HepG2 (cell line): ENCODE data around the gene RAD18. TPM values are rescaled to one million over a fixed set of nuclear protein-coding genes. Genes with fewer than 3 reads are reported as not detected.

Source experiments
- ATAC-seq: fragments of 200-7000 bp; cut with Tn5 transposase; 3 replicates; pipeline ENCODE4 v1.9.1; 2020; ENCODE audit warnings: mild to moderate bottlenecking, moderate library complexity
- BruUV-seq: library from RNA; stranded (reverse); fragments of 400-500 nt; replicated peaks from 2 replicates; lab custom pipeline; 2021; lab: Mats Ljungman, UMichigan
- CTCF ChIA-PET: fragments of 300-600 bp; formaldehyde crosslinking; extraction: SDS; loops from one replicate; lab custom pipeline; 2021; ENCODE audit warnings: low total read pairs, inconsistent platforms, low intra/inter-chr PET ratio; lab: Yijun Ruan, JAX
- POLR2A ChIA-PET: fragments of 350-600 bp; sonication (Branson Sonifier 250); formaldehyde crosslinking; loops from one replicate; lab custom pipeline; 2020; ENCODE audit warnings: antibody characterized with exemption, inconsistent platforms; lab: Yijun Ruan, JAX
- DNase-seq: peaks from one replicate; pipeline ENCODE4 v3.0.0-alpha.2; 2015; ENCODE audit warnings: low spot score
- FAIRE-seq: peaks from 3 replicates; lab custom pipeline; 2011; peaks lifted over from hg19 to GRCh38; lab: Jason Lieb, UNC
- H2AFZ ChIP-seq: one replicate; pipeline ENCODE4 v1.6.1; 2011; ENCODE audit warnings: low read length, inconsistent platforms
- H3K27ac ChIP-seq: fragments of 300-600 bp; 3 replicates; pipeline ENCODE4 v1.8.0; 2011; ENCODE audit warnings: mixed run types, mild to moderate bottlenecking, mixed read lengths, low read length, inconsistent platforms; ENCODE audit not compliant: insufficient read depth; ENCODE audit errors: extremely low read length
- H3K27me3 ChIP-seq, 2 experiments: fragments of 200-600 bp in 1 of 2; 2 replicates in 1 of 2; 3 replicates in 1 of 2; pipeline versions ENCODE4 v1.6.0 to v1.8.0; 2011; ENCODE audit warnings: low read length in 2 of 2, mild to moderate bottlenecking in 2 of 2, moderate library complexity in 2 of 2, inconsistent platforms in 1 of 2; ENCODE audit not compliant: insufficient read depth in 2 of 2, control insufficient read depth in 1 of 2
- H3K36me3 ChIP-seq, 2 experiments: fragments of 200-600 bp in 1 of 2; replicated peaks in 1 of 2; 2 replicates in 1 of 2; 3 replicates in 1 of 2; pipeline versions ENCODE4 v1.5.1 to v1.8.0; 2011; ENCODE audit warnings: low read length in 2 of 2, inconsistent platforms in 1 of 2; ENCODE audit not compliant: insufficient read depth in 2 of 2, control insufficient read depth in 1 of 2
- H3K4me1 ChIP-seq: 2 replicates; pipeline ENCODE4 v1.5.1; 2012; ENCODE audit warnings: low read length, inconsistent platforms; ENCODE audit not compliant: insufficient read depth
- H3K4me2 ChIP-seq: 2 replicates; pipeline ENCODE4 v1.6.0; 2011; ENCODE audit warnings: low read depth, low read length, inconsistent platforms
- H3K4me3 ChIP-seq, 3 experiments: fragments of 200-600 bp in 1 of 3; sonication (generic), shearing (Covaris generic) in 1 of 3; replicated peaks in 1 of 3; 2 replicates each; pipeline ENCODE4 v1.5.1; 2011 to 2016; ENCODE audit warnings: low read length in 3 of 3, inconsistent platforms in 2 of 3, low read depth in 2 of 3, mild to moderate bottlenecking in 2 of 3, control low read depth in 1 of 3, mixed read lengths in 1 of 3; ENCODE audit not compliant: insufficient read depth in 1 of 3
- H3K79me2 ChIP-seq: one replicate; pipeline ENCODE4 v1.6.1; 2011; ENCODE audit warnings: low read length, inconsistent platforms; ENCODE audit not compliant: insufficient read depth
- H3K9ac ChIP-seq: 2 replicates; pipeline ENCODE4 v1.6.0; 2011; ENCODE audit warnings: mild to moderate bottlenecking, low read depth, low read length, inconsistent platforms; ENCODE audit not compliant: insufficient read depth
- H3K9me3 ChIP-seq: 2 replicates; pipeline ENCODE4 v1.5.1; 2012; ENCODE audit warnings: mild to moderate bottlenecking, low read length
- H4K20me1 ChIP-seq: 2 replicates; pipeline ENCODE4 v1.6.0; 2011; ENCODE audit warnings: inconsistent platforms, mild to moderate bottlenecking, low read length, moderate library complexity; ENCODE audit not compliant: insufficient read depth
- HOXA9 ChIP-seq: sonication (generic); formaldehyde crosslinking; IDR thresholded peaks from 2 replicates; pipeline ENCODE4 v1.8.1; 2022; ENCODE audit warnings: missing genetic modification reagents, mild to moderate bottlenecking, moderate library complexity, borderline replicate concordance
- KDM2A ChIP-seq: sonication (generic); formaldehyde crosslinking; IDR thresholded peaks from 2 replicates; pipeline ENCODE4 v1.4.0; 2020; ENCODE audit warnings: low read depth, missing genetic modification reagents, borderline replicate concordance
- NBN ChIP-seq: fragments of 450-650 bp; conservative IDR thresholded peaks from 2 replicates; pipeline ENCODE4 v1.6.1; 2017
- NR3C1 ChIP-seq: sonication (generic); formaldehyde crosslinking; IDR thresholded peaks from 2 replicates; pipeline ENCODE4 v1.4.0; 2020; ENCODE audit warnings: missing genetic modification reagents
- POLR2AphosphoS2 ChIP-seq: IDR thresholded peaks from 2 replicates; pipeline ENCODE4 v1.6.1; 2011; ENCODE audit warnings: low read depth, low read length, improper control_type of control experiment
- ZBTB37 ChIP-seq: sonication (generic); formaldehyde crosslinking; IDR thresholded peaks from 2 replicates; pipeline ENCODE4 v1.4.0; 2020; ENCODE audit warnings: mild to moderate bottlenecking, missing genetic modification reagents
- ZNF432 ChIP-seq: sonication (generic); formaldehyde crosslinking; IDR thresholded peaks from 2 replicates; pipeline ENCODE4 v1.5.0; 2020; ENCODE audit warnings: missing genetic modification reagents, mild to moderate bottlenecking, borderline replicate concordance
- WGBS: methylation state at CpG from one replicate; pipeline ENCODE4 v1.1.6; 2017; ENCODE audit warnings: low lambda C conversion rate; 5-methylcytosine and 5-hydroxymethylcytosine counted together
- in situ Hi-C: cut with HindIII; loops from 2 replicates; pipeline ENCODE4 v1.10.0; 2017; ENCODE audit warnings: low pct_unique_long_range_greater_than_20kb; ENCODE audit not compliant: extremely low pct_ligation_motif_present
- intact Hi-C: fragments of 100-400 bp; cut with micrococcal nuclease; formaldehyde crosslinking; loops from one replicate; pipeline ENCODE4 v1.10.0; 2022; ENCODE audit not compliant: unreplicated experiment
- polyA plus RNA-seq, 8 experiments: library from polyadenylated mRNA; depleted of rRNA in 3 of 8; stranded (reverse) in 7 of 8; unstranded in 1 of 8; fragments of >200 nt; fragmentation: Illumina TruSeq in 4 of 8; extraction: Trizol in 4 of 8; gene quantifications; 2 replicates each; pipeline versions ENCODE4 v1.2.1 to v1.2.3, GENCODE V29; 2011 to 2016; ENCODE audit warnings: low read depth in 4 of 8, missing spikeins in 1 of 8, mixed read lengths in 1 of 8; ENCODE audit not compliant: insufficient read depth in 1 of 8
- total RNA-seq, 5 experiments: library from RNA; depleted of rRNA; stranded (reverse); fragments of >200 nt; fragmentation: Illumina TruSeq; extraction: Trizol; gene quantifications; 2 replicates each; pipeline ENCODE4 v1.2.3, GENCODE V29; 2016; ENCODE audit warnings: low read depth in 1 of 5

Gene RAD18
- total and polyA plus RNA-seq, 2 of the 13 experiments (the other 11 are each of a cell fraction or from before 2014, with no cell fraction given): 5.9 to 20.7 TPM

- Histone ChIP-seq H3K27me3 (peaks cover 0 to 11% of the 10 kb centered on the region in 2 experiments; a peak in 3 of 5 replicates), H4K20me1 (no peaks in the 10 kb centered on the region), H3K9me3 (no peaks in the 10 kb centered on the region), H3K27ac (no peak overlapping the region), H2AFZ (no peak overlapping the region), H3K4me2 (no peak overlapping the region), H3K79me2 (no peaks in the 10 kb centered on the region), H3K4me1 (peaks cover 8% of the 10 kb centered on the region; the same call in 1 of the 2 replicates), H3K4me3 (no peak overlapping the region), H3K36me3 (no peaks in the 10 kb centered on the region), H3K9ac (no peak overlapping the region)
- DNase-seq (no peak), FAIRE-seq (no peak)
- ChIA-PET CTCF (no interaction called here), POLR2A (no interaction called here)
- BruUV-seq: no TSS peak
- 59% methylated on average over 4 of the region's 4 CpGs for WGBS
- intact Hi-C loops: no loop called here
- TF ChIP-seq POLR2AphosphoS2 (no peak), NBN (no peak), KDM2A (CRISPR knock-in tag) (no peak), ZNF432 (CRISPR knock-in tag) (no peak), ZBTB37 (CRISPR knock-in tag) (no peak), HOXA9 (no peak), NR3C1 (CRISPR knock-in tag) (no peak)
- TF ChIP-seq, all 625 proteins: peak for 0
- no peak for ATAC-seq
- in situ Hi-C loops: no loop called here
These were observed 28.9 kb upstream of the RAD18 start for GRCh38 chr3:8992199-8992598.
